IMR-90 (cell line): ENCODE results near the gene UQCC5. TPM values are rescaled to one million over a fixed set of nuclear protein-coding genes. Genes with fewer than 3 reads are reported as not detected.

Source experiments
- ATAC-seq: fragments of 200-7000 bp; cut with Tn5 transposase; 2 replicates; pipeline ENCODE4 v1.9.1; 2020; ENCODE audit warnings: low read depth, mild to moderate bottlenecking, moderate library complexity
- BruUV-seq: library from RNA; stranded (reverse); fragments of 400-500 nt; replicated peaks from 2 replicates; lab custom pipeline; 2021; lab: Mats Ljungman, UMichigan
- CTCF ChIA-PET: fragments of 300-600 bp; formaldehyde crosslinking; extraction: SDS; loops from one replicate; lab custom pipeline; 2021; ENCODE audit warnings: antibody characterized with exemption; lab: Yijun Ruan, JAX
- POLR2A ChIA-PET: fragments of 300-600 bp; sonication (Branson Sonifier 250); formaldehyde crosslinking; loops from one replicate; lab custom pipeline; 2022; ENCODE audit warnings: antibody characterized with exemption; ENCODE audit not compliant: unreplicated experiment; lab: Charles Lee
- DNase-seq: peaks from one replicate; pipeline ENCODE4 v3.0.0; 2013
- H2AFZ ChIP-seq: replicated peaks from 2 replicates; pipeline ENCODE3; 2013; ENCODE audit warnings: low read length, mild to moderate bottlenecking; ENCODE audit not compliant: poor library complexity
- H2AK5ac ChIP-seq: 2 replicates; pipeline ENCODE4 v1.6.1; 2013; ENCODE audit warnings: low read depth, low read length, inconsistent platforms
- H2AK9ac ChIP-seq: replicated peaks from 2 replicates; pipeline ENCODE3; 2013; ENCODE audit warnings: mild to moderate bottlenecking, low read depth, low read length, moderate library complexity; ENCODE audit not compliant: poor library complexity
- H2BK120ac ChIP-seq: 2 replicates; pipeline ENCODE4 v1.6.1; 2013; ENCODE audit warnings: low read depth, low read length, inconsistent platforms
- H2BK15ac ChIP-seq: 3 replicates; pipeline ENCODE4 v1.6.1; 2013; ENCODE audit warnings: low read depth, low read length, inconsistent platforms
- H2BK20ac ChIP-seq: 2 replicates; pipeline ENCODE4 v1.6.1; 2013; ENCODE audit warnings: low read depth, mild to moderate bottlenecking, inconsistent platforms, low read length, moderate library complexity
- H2BK5ac ChIP-seq: 2 replicates; pipeline ENCODE4 v1.6.1; 2013; ENCODE audit warnings: mild to moderate bottlenecking, low read depth, low read length, inconsistent platforms; ENCODE audit not compliant: poor library complexity, severe bottlenecking
- H3K14ac ChIP-seq: replicated peaks from 2 replicates; pipeline ENCODE4 v1.6.1; 2013; ENCODE audit warnings: low read depth, low read length, inconsistent platforms
- H3K18ac ChIP-seq: 2 replicates; pipeline ENCODE4 v1.6.1; 2013; ENCODE audit warnings: low read depth, low read length, control low read depth
- H3K23ac ChIP-seq: 2 replicates; pipeline ENCODE4 v1.6.1; 2013; ENCODE audit warnings: low read depth, low read length, inconsistent platforms
- H3K27ac ChIP-seq: 2 replicates; pipeline ENCODE4 v1.5.1; 2013; ENCODE audit warnings: mild to moderate bottlenecking, control low read depth, low read length; ENCODE audit not compliant: insufficient read depth
- H3K27me3 ChIP-seq: 2 replicates; pipeline ENCODE4 v1.6.1; 2013; ENCODE audit warnings: low read length; ENCODE audit not compliant: control insufficient read depth, insufficient read depth
- H3K36me3 ChIP-seq: 2 replicates; pipeline ENCODE4 v1.6.1; 2013; ENCODE audit warnings: low read length, mixed read lengths; ENCODE audit not compliant: control insufficient read depth, insufficient read depth
- H3K4ac ChIP-seq: 2 replicates; pipeline ENCODE4 v1.6.1; 2013; ENCODE audit warnings: low read depth, low read length, inconsistent platforms
- H3K4me1 ChIP-seq: 2 replicates; pipeline ENCODE4 v1.6.1; 2013; ENCODE audit warnings: low read length, mixed read lengths; ENCODE audit not compliant: control insufficient read depth, insufficient read depth
- H3K4me2 ChIP-seq: 2 replicates; pipeline ENCODE4 v1.6.1; 2013; ENCODE audit warnings: low read depth, mild to moderate bottlenecking, control low read depth, low read length, moderate library complexity
- H3K4me3 ChIP-seq: 2 replicates; pipeline ENCODE4 v1.5.1; 2013; ENCODE audit warnings: low read depth, mild to moderate bottlenecking, control low read depth, low read length, moderate library complexity; ENCODE audit not compliant: insufficient read depth
- H3K56ac ChIP-seq: 2 replicates; pipeline ENCODE4 v1.6.1; 2013; ENCODE audit warnings: low read length, inconsistent platforms; ENCODE audit not compliant: insufficient read depth; ENCODE audit errors: extremely low read depth
- H3K79me1 ChIP-seq, 2 experiments: 2 replicates each; pipeline ENCODE4 v1.6.1; 2013; ENCODE audit warnings: low read length in 2 of 2, inconsistent platforms in 1 of 2, low read depth in 1 of 2
- H3K9ac ChIP-seq: 2 replicates; pipeline ENCODE4 v1.6.1; 2013; ENCODE audit warnings: low read depth, low read length, control low read depth
- H3K9me1 ChIP-seq: 2 replicates; pipeline ENCODE4 v1.6.1; 2013; ENCODE audit warnings: low read length, inconsistent platforms; ENCODE audit not compliant: insufficient read depth
- H3K9me3 ChIP-seq: 2 replicates; pipeline ENCODE4 v1.6.1; 2013; ENCODE audit warnings: low read length; ENCODE audit not compliant: control insufficient read depth, insufficient read depth
- H4K20me1 ChIP-seq: 2 replicates; pipeline ENCODE4 v1.6.1; 2013; ENCODE audit warnings: low read length, inconsistent platforms; ENCODE audit not compliant: insufficient read depth
- H4K5ac ChIP-seq: 2 replicates; pipeline ENCODE4 v1.6.1; 2013; ENCODE audit warnings: mild to moderate bottlenecking, low read depth, low read length, control low read depth
- H4K8ac ChIP-seq, 2 experiments: 2 replicates each; pipeline ENCODE4 v1.6.1; 2013; ENCODE audit warnings: low read depth in 2 of 2, low read length in 2 of 2, control low read depth in 1 of 2, inconsistent platforms in 1 of 2
- H4K91ac ChIP-seq: 2 replicates; pipeline ENCODE4 v1.6.1; 2013; ENCODE audit warnings: low read depth, low read length, inconsistent platforms; ENCODE audit not compliant: insufficient read depth
- CEBPB ChIP-seq: IDR thresholded peaks from 2 replicates; pipeline ENCODE4 v1.6.1; 2012; ENCODE audit warnings: low read depth, low read length, improper control_type of control experiment
- CHD1 ChIP-seq: IDR thresholded peaks from 2 replicates; pipeline ENCODE4 v1.6.1; 2012; ENCODE audit warnings: low read depth, low read length, improper control_type of control experiment
- ELK1 ChIP-seq: fragments of 150-350 bp; IDR thresholded peaks from 2 replicates; pipeline ENCODE4 v1.6.1; 2016; ENCODE audit warnings: low read depth, mild to moderate bottlenecking, low read length, moderate library complexity, borderline replicate concordance
- MAFK ChIP-seq: IDR thresholded peaks from 2 replicates; pipeline ENCODE4 v1.6.1; 2012; ENCODE audit warnings: low read depth, low read length, improper control_type of control experiment
- MAZ ChIP-seq: IDR thresholded peaks from 2 replicates; pipeline ENCODE4 v1.6.1; 2012; ENCODE audit warnings: low read depth, mild to moderate bottlenecking, low read length, improper control_type of control experiment, moderate library complexity, borderline replicate concordance
- MXI1 ChIP-seq: IDR thresholded peaks from 2 replicates; pipeline ENCODE4 v1.6.1; 2012; ENCODE audit warnings: low read depth, mild to moderate bottlenecking, low read length, moderate library complexity, borderline replicate concordance
- NFE2L2 ChIP-seq: fragments of 150-350 bp; IDR thresholded peaks from 2 replicates; pipeline ENCODE4 v1.6.1; 2016; ENCODE audit warnings: low read depth, mild to moderate bottlenecking, low read length
- USF2 ChIP-seq: fragments of 150-350 bp; IDR thresholded peaks from 2 replicates; pipeline ENCODE4 v1.6.1; 2017; ENCODE audit warnings: mild to moderate bottlenecking, antibody characterized with exemption, low read length, low read depth
- WGBS, 2 experiments: methylation state at CpG; one replicate each; pipeline versions ENCODE4 v1.1.5 to v1.1.7; 2013; ENCODE audit warnings: missing lambda C conversion rate in 2 of 2; ENCODE audit not compliant: insufficient read length in 1 of 2; ENCODE audit errors: extremely low coverage in 2 of 2; 5-methylcytosine and 5-hydroxymethylcytosine counted together
- dilution Hi-C: fragments of 300-500 bp; cut with HindIII; formaldehyde crosslinking; loops from one replicate; pipeline ENCODE4 v1.14.3; 2018; ENCODE audit warnings: low sequenced_read_pairs; ENCODE audit not compliant: unreplicated experiment
- in situ Hi-C: fragments of 300-500 bp; cut with MboI; formaldehyde crosslinking; loops from 3 replicates; pipeline ENCODE4 v1.14.3; 2019; ENCODE audit warnings: low sequenced_read_pairs, inconsistent platforms, mixed read lengths
- intact Hi-C: fragments of 100-400 bp; cut with micrococcal nuclease; formaldehyde crosslinking; loops from 2 replicates; pipeline ENCODE4 v1.10.0; 2022
- polyA plus RNA-seq, 3 experiments: library from polyadenylated mRNA; depleted of rRNA; stranded (reverse); fragments of >200 nt; gene quantifications; 2 replicates each; pipeline ENCODE4 v1.2.3, GENCODE V29; 2012; ENCODE audit warnings: low replicate concordance in 1 of 3
- total RNA-seq: library from RNA; depleted of rRNA; stranded (reverse); fragments of >200 nt; gene quantifications from 2 replicates; pipeline ENCODE4 v1.2.3, GENCODE V29; 2012

Gene UQCC5
- total and polyA plus RNA-seq, 2 of the 4 experiments (the other 2 are of a cell fraction): 1.1 to 16.9 TPM

- no peak overlapping the region for H2BK20ac ChIP-seq
- H2BK120ac ChIP-seq: no peak overlapping the region
- no peaks in the 10 kb centered on the region for H3K9me3 ChIP-seq
- no peak overlapping the region for H2BK15ac ChIP-seq
- H3K27ac ChIP-seq: no peak overlapping the region
- no peak overlapping the region for H2AK5ac ChIP-seq
- no peak overlapping the region for H3K9ac ChIP-seq
- intact Hi-C loops: no loop called here
- DNase-seq (no peak), ATAC-seq (no peak)
- dilution Hi-C loops: no loop called here
- 60% methylated on average over 1 of the region's 14 CpGs; no CpG with 5 or more reads in 1 of the 2 experiments for WGBS, 2 experiments
- CTCF ChIA-PET: no interaction called here
- no peak overlapping the region for H3K4ac ChIP-seq
- H2AK9ac ChIP-seq: no peak overlapping the region
- no peak overlapping the region for H3K23ac ChIP-seq
- POLR2A ChIA-PET: no interaction called here
- no peak overlapping the region for H3K4me2 ChIP-seq
- peaks cover 7% of the 10 kb centered on the region; the same call in 1 of the 2 replicates for H3K27me3 ChIP-seq
- H3K18ac ChIP-seq: no peak overlapping the region
- no peak overlapping the region for H2BK5ac ChIP-seq
- H4K91ac ChIP-seq: no peak overlapping the region
- H4K20me1 ChIP-seq: 0 out of 2 replicates have a peak, but pooled peaks cover 4% of the 10 kb centered on the region
- H3K14ac ChIP-seq: no peak overlapping the region
- no peak overlapping the region for H4K8ac ChIP-seq
- peaks cover 11% of the 10 kb centered on the region; the same call in 1 of the 2 replicates for H3K9me1 ChIP-seq
- in situ Hi-C loops: no loop called here
- no peak overlapping the region for H3K56ac ChIP-seq
- H4K5ac ChIP-seq: no peak overlapping the region
- no peak overlapping the region for H3K4me3 ChIP-seq
- peaks cover 20% of the 10 kb centered on the region for H3K36me3 ChIP-seq
- no TSS peak for BruUV-seq
- peaks cover 1% of the 10 kb centered on the region; the same call in 1 of the 2 replicates for H3K4me1 ChIP-seq
- H3K79me1 ChIP-seq: 0 out of 4 replicates have a peak, but pooled peaks cover 0 to 1% of the 10 kb centered on the region in 2 experiments
- TF ChIP-seq CEBPB: no peak
- no peak for TF ChIP-seq MXI1
- no peak for TF ChIP-seq MAZ
- no peak for TF ChIP-seq USF2
- no peak for TF ChIP-seq MAFK
- no peak for TF ChIP-seq NFE2L2
- TF ChIP-seq CHD1: no peak
- TF ChIP-seq ELK1: no peak
- H2AFZ ChIP-seq: no peak overlapping the region
These were observed 16.2 kb upstream of the UQCC5 start for GRCh38 chr3:52520141-52520667.
